H1 (cell line): ENCODE measurements around the gene QSOX1. TPM values are rescaled to one million over a fixed set of nuclear protein-coding genes. Genes with fewer than 3 reads are reported as not detected.

Experiments
- BCL11A ChIP-seq, 2 experiments: IDR thresholded peaks; one replicate each; pipeline ENCODE4 v1.6.1; 2011; ENCODE audit warnings: low read depth in 2 of 2, low read length in 2 of 2, mild to moderate bottlenecking in 2 of 2
- CTBP2 ChIP-seq: IDR thresholded peaks from 2 replicates; pipeline ENCODE4 v1.7.0; 2011; ENCODE audit warnings: borderline replicate concordance, mild to moderate bottlenecking, moderate library complexity, mixed read lengths, low read length; ENCODE audit not compliant: insufficient read depth, insufficient read length
- NANOG ChIP-seq: IDR thresholded peaks from 2 replicates; pipeline ENCODE4 v1.6.1; 2011; ENCODE audit warnings: low read length, low read depth, mild to moderate bottlenecking, inconsistent platforms; ENCODE audit not compliant: insufficient read depth, poor library complexity, severe bottlenecking
- NRF1 ChIP-seq: IDR thresholded peaks from 2 replicates; pipeline ENCODE4 v1.6.1; 2011; ENCODE audit warnings: mild to moderate bottlenecking, low read depth, low read length, improper control_type of control experiment
- RNF2 ChIP-seq: fragments of 200-900, 300-1000 bp; sonication (generic); IDR thresholded peaks from 2 replicates; pipeline ENCODE4 v1.7.1; 2016; ENCODE audit warnings: borderline replicate concordance, low read depth, mild to moderate bottlenecking, antibody characterized with exemption, low read length; ENCODE audit not compliant: poor library complexity, severe bottlenecking; ENCODE audit errors: missing control alignments
- TAF1 ChIP-seq: IDR thresholded peaks from 2 replicates; pipeline ENCODE4 v1.6.1; 2011; ENCODE audit warnings: mild to moderate bottlenecking, low read depth, low read length
- polyA plus RNA-seq, 7 experiments: library from polyadenylated mRNA; depleted of rRNA in 3 of 7; stranded (reverse) in 5 of 7; unstranded in 2 of 7; fragments of >200 nt in 5 of 7; fragments of 200-250 nt in 2 of 7; gene quantifications; 1 replicate in 5 of 7; 2 replicates in 1 of 7; 4 replicates in 1 of 7; pipeline versions ENCODE4 v1.2.1 to v1.2.3, GENCODE V29; 2011 to 2013; ENCODE audit warnings: missing spikeins in 2 of 7, mixed read lengths in 2 of 7
- total RNA-seq: library from RNA; stranded (reverse); fragmentation: NEBNext Ultra II Directional; extraction: Animal tissue kit (Norgen Biotek cat#: 25700); gene quantifications from 2 replicates; pipeline ENCODE4 v1.2.1, GENCODE V29; 2021

QSOX1 gene
- total and polyA plus RNA-seq, 2 of the 8 experiments (the other 6 are each of a cell fraction or from before 2014, with no cell fraction given) = 97.7 to 123 TPM

DNA sequence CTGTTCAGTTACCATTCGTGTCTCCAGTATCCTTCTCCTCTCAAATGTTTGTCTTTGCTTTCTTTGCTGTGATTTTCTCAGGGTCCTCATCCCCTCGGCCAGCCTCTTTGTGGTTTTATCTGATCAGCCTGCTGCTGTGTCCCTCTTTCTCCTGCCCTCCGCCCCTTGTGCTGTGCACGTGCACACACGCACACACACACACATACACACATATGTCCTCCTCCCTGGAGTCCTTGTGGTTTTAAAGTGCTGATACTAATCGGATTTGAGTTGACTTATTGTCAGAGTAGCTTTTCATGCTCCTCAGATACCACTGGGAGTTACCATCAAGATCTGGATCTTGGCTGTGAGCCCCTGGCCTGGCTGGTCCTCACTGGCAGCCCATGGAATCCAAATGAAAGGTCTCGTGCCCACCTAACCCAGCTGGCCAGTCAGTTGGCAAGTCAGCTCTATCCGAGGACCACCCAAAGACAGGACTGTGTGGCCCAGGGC lies 34.1 kb downstream of the QSOX1 start (continued):
- no peak for TF ChIP-seq CTBP2
- no peak for TF ChIP-seq RNF2
- no peak for TF ChIP-seq NRF1
- no peak for TF ChIP-seq NANOG
- TF ChIP-seq TAF1 = no peak
- no peak for TF ChIP-seq BCL11A (IDR thresholded peaks at IDR 0.05; ENCODE audit: low read depth in 2 of 2, low read length in 2 of 2)
